Adrenal gland (tissue), 5 donors: ENCODE results near the gene WDR70.
"Not testable (repeated sequence)": the region's sequence is repeated elsewhere in the genome, so short reads cannot be mapped to it uniquely, and the experiment has no call there.

Experiments
- POLR2A ChIP-seq, 2 donors: fragments of 450-650 bp; IDR thresholded peaks; one replicate each; pipeline ENCODE4 v1.6.1; 2017; ENCODE audit warnings: antibody characterized with exemption in 2 of 2, mild to moderate bottlenecking in 2 of 2, moderate library complexity in 1 of 2
- TF ChIP-seq, protein P1 (sequence below), 6 experiments: fragments of 450-650 bp in 4 of 6; fragments of 200-600 bp in 2 of 6; sonication (generic) in 1 of 6; IDR thresholded peaks; 1 replicate in 5 of 6; 2 replicates in 1 of 6; pipeline versions ENCODE4 v1.5.1 to v1.8.0; 2016 to 2021; ENCODE audit warnings: antibody characterized with exemption in 6 of 6, mild to moderate bottlenecking in 2 of 6, moderate library complexity in 1 of 6
- donor health status: DM: no; HTN: no; CAD: no.

DNA sequence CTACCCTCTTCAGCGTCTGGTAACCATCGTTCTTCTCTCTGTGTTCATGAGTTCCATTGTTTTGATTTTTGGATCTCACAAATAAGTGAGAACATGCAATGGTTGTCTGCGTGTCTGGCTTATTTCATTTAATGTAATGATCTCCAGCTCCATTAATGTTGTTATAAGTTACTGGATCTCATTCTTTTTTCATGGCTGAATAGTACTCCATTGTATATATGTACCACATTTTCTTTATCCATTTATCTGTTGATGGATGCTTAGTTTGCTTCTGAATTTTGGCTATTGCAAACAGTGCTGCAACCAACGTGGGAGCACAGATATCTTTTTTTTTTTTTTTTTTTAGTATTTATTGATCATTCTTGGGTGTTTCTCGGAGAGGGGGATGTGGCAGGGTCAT is 139.2 kb downstream of the WDR70 start:
- TF ChIP-seq, protein P1, sequence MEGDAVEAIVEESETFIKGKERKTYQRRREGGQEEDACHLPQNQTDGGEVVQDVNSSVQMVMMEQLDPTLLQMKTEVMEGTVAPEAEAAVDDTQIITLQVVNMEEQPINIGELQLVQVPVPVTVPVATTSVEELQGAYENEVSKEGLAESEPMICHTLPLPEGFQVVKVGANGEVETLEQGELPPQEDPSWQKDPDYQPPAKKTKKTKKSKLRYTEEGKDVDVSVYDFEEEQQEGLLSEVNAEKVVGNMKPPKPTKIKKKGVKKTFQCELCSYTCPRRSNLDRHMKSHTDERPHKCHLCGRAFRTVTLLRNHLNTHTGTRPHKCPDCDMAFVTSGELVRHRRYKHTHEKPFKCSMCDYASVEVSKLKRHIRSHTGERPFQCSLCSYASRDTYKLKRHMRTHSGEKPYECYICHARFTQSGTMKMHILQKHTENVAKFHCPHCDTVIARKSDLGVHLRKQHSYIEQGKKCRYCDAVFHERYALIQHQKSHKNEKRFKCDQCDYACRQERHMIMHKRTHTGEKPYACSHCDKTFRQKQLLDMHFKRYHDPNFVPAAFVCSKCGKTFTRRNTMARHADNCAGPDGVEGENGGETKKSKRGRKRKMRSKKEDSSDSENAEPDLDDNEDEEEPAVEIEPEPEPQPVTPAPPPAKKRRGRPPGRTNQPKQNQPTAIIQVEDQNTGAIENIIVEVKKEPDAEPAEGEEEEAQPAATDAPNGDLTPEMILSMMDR (IDR thresholded peaks at IDR 0.05) = not testable (repeated sequence)
- TF ChIP-seq POLR2A (IDR thresholded peaks at IDR 0.05) = not testable (repeated sequence)
